SKM-1 (cell line): ENCODE measurements around the gene CD300E.
"Not testable (repeated sequence)": the region's sequence is repeated elsewhere in the genome, so short reads cannot be mapped to it uniquely, and the experiment has no call there.

Source experiments
- DNase-seq: peaks from one replicate; lab custom pipeline; 2025; ENCODE audit not compliant: unreplicated experiment; lab: John Stamatoyannopoulos, UW

Gene CD300E

DNA sequence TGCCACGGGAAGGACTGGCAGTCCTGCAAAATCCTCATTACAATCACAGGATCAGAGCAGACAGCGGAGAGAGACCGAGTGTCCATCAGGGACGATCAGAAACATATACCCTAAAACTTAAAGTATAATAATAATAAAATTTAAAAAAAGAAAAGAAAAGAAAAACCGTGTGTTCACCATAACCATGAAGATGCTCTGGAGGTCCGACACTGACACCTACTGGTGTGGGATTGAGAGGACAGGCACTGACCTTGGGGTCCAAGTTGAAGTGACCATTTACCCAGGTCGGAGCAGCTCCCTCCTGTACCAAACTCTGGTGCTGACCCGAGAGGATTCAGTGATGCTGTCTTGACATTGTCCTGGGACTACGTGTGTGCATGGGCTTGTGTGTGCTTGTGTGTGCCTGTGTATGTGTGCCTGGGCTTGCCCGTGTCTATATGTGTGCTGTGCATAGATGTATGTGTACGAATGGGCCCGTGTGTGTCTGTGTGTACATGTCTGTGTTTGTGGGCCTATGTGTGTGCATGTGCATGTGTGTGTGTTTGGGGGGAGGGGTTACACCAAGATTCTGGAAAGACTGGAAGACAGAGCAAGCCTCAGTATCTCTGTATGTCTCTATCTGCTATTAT, 21.5 kb downstream of the CD300E start:
- DNase-seq = peak; percentile 50

DNA sequence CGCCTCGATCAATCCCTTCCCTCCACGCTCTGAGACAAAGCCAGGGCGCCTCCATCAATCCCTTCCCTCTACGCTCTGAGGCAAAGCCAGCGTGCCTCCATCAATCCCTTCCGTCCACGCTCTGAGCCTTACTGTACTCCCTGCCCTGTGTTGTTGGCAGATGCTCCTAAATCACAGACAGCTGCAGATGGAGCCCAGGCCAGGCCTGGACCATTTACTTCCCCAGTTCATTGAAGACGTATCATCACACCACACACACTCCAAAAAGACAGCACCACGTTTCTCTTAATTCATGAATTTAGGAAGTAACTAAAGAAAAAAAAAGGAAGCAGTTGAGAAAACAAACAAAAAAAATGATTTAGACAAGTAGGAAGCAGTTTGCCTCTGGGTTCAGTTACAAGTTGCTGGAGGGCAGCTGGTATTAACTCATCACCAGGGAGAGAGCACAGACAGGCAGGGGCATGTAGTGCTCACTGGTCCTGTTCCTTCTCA, 24.0 kb downstream of the CD300E start:
- DNase-seq = peak; percentile 30

DNA sequence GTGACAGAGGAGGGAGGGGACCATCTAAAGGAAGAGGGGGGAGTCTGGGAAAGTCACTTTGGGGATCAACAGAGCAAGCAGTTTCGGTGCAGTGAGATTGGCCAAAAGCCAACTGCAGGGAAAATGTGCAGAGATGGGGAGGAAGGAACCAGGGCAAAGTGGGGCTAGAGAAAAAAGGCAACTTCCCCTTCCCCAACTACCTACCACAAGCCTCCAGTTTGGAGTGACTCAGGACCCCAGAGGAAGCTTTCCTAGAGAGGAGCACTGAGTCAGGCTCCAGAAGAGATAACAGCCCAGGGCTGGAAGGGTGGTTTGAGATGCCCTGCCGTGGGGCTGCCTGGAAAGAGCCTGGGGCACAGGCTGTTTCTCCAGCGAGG, 24.5 kb downstream of the CD300E start:
- peak; percentile 18 for DNase-seq

DNA sequence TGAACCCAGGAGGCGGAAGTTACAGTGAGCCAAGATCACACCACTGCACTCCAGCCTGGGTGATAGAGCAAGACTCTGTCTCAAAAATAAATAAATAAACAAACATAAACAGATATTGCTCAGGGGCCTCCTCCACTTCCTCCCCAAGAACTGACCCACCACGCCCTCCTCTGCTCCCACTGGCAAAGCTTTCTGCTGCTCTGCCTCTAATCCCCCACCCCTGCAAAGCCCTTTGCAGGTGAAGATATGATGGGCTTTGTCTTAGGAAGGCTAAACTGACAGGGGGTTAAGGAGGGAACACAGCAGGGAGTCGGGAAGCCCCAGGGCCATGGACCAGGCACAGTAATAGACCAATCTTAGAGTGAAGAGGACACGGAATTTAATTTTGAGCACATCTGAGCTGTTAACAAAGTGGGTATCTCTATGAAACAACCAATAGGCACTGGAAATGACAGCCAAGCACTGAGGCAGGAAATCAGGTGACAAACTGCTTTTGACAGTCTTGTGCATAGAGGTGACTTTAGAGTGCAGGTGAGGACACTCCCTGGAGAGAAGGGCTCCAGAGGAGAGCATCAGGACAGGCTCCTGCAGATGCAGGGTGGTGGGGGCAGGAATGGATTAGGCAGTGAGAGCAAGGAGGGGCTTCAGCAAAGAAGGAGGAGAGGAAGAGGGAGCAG, 25.1 kb downstream of the CD300E start:
- DNase-seq = no peak

DNA sequence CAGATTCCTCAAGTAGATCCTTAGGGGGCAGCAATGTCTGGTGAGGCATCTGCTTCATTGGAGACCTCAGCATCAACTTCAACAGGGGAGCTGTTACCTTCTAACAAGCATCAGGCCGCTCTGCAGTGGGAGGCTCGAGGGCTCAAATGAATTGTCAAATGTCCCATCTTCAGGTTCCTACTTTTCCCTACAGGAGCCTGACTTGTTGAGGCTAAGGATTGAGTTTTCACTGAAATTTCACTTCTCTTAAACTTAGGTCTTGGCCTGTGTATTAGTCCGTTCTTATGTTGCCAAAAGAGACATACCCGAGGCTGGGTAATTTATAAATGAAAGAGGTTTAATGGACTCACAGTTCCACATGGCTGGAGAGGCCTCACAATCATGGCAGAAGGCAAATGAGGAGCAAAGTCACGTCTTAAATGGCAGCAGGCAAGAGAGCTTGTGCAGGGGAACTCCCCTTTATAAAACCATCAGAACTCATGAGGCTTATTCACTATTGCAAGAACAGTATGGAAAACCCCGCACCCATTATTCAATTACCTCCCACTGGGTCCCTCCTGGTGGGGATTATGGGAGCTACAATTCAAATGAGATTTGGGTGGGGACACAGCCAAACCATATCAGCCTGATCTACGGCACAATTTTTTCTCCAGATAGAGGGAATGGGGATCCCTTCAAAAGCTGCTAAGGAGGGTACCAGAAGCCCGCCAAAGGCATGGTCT, 26.3 kb downstream of the CD300E start:
- no peak for DNase-seq

DNA sequence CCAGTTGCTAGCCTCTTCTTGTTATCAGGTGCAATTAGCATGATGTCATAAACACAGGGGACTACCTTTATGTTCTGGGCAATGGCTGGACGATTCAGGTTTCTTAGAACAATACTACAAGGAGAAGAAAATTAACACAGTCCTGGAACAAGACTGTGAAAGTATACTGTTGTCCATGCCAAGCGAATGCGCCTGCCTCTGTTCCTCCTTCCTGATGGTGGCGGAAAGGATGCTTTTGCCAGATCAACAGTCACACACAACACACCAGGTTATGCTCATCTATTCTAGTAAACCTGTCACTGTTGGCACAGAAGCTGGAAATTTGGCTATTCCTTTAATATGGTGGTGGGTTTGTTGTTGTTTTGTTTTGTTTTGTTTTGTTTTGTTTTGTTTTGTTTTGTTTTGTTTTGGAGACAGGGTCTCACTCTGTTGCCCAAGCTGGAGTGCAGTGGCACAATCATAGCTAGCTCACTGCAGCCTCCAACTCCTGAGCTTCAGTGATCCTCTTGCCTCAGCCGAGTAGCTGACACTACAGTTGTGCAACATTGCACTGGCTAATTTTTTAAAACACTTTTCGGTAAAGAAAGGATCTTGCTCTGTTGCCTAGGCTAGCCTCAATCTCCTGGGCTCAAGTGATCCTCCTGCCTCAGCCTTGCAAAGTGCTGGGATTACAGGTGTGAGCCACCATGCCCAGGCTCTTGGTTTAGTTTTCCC, 28.3 kb downstream of the CD300E start:
- DNase-seq = no peak

DNA sequence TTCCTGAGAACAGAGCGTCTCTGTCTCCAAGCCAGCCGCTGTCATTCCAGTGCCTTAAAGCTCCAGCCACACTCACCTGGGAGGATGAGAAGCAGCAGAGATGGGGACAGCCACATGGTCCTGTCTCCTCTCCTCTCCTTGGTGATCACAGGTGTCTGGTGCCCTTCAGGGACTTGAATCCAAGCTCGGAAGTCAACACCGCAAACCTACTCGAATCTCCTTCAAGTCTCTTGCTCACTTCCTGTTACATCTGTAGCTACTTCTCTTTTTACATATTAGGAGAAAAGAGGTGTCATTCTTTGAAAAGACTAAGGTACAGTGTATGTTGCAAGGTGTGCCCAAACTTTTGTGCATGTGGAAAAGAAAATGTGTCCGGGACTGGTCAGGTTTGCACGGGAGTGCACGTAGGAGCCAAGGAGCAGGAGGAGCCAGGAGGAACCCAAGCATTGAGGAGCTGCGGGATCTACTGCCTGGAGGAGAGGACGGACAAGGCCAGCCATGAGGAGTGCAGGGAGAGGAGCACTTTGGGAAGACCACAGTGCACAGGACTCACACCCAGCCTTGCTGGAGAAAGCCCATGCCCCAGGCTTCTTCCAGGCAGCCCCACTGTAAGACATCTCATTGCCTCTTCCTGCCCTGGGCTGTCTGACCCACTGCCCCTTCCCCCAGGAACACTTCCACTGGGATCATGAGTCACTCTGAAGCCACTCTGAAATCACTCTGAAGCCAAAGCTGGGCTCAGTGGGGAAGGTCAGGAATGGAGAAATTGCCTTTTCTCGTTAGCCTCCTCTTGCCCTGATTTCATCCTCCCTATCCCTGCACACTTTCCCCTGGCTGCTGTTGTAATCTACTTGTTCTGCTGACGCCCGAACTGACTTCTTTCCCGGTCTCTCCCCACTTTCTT, 31.2 kb downstream of the CD300E start, which contains the start of gene CD300LD:
TSS of gene CD300LD (minus strand) at position 197 of the 904 bp plus-strand sequence. CDS start at position 116, 81 bp downstream.
- no peak for DNase-seq

DNA sequence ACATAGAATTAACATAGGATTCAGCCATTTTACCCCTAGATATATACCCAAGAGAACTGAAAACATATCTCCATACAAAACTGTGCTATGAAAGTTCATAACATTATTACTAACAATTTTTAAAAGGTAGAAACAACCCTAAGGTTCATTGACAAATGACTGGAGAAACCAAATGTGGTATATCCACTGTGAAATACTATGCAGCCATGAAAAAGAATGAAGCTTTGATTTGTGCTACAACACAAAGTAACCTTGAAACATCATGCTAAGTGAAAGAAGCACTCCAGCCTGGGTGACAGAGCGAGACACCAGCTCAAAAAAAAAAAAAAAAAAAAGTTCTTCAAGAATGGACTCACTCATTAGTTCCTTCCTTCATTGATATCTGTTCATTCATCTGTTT, 32.0 kb downstream of the CD300E start:
- no peak for DNase-seq

DNA sequence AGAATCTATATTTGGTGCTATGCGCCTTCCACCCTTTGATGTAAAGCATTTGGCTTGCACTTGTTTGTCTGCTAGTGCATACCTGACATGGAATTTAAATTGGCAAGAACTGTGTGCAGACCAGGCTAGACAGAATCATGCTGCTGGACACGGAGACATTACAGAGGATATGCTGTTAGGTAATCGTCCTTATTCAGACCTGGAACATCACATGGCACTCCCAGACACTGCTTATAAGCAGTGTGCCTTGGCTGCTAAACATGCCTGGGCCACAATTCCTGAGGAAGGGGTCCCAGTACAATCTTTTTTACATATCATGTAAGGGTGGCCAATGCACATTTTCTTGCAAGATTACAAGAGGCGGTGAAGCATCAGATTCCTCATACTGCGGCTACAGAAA, 37.8 kb downstream of the CD300E start:
- no peak for DNase-seq

DNA sequence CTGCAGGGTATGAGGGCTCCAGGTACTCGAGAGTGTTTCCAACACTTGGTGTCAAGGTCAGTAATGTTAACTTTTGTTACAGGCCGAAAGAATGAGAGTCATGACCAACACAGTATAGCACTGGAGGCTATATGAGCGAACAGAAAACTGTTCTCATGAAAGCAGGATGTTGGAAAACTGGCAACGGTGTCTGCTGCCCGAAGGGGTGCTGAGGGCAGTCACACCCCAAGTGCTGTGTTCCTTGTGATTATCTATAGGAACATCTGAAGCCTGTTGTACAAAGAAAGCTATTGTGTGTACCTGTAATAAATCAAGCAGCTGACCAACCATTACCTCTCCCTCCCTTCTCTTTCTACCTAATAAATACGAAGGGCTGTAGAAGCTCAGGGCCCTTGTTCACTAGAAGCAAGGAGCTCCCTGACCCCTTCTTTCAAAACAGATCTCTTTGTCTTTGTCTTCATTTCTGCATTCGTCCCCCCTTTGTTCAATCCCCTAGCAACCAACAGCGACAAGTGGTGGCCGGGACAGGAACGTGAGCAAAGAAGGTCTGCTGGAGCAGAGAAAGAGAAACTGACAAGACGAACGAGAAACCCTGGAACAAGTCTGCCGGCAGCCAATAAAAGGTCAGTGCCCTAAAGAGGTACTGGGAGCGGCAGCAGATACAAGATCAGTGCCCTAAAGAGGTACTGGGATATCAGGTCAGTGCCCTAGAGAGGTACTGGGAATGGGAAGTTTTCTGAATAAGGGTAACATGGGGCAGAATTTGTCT, 39.1 kb downstream of the CD300E start:
- no peak for DNase-seq

DNA sequence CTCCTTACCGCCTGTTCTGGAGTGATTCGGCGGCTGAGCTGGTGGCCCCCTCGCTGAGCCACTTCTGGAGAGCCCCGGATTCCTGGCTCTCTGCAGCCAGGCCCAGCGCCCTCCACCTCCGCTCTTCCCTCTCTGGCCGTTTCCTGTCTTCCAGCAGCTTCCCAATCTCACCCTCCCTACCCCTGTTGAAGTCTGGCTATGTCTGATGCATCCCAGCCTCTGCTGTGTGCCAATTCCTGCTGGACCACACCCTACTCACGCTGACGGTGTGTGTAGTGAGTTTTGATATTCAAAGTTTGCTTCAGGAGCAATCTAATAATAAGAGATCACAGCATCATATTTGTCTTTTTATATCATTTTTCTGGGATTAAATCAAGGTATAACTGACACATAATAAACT, 40.9 kb downstream of the CD300E start:
- no peak for DNase-seq

DNA sequence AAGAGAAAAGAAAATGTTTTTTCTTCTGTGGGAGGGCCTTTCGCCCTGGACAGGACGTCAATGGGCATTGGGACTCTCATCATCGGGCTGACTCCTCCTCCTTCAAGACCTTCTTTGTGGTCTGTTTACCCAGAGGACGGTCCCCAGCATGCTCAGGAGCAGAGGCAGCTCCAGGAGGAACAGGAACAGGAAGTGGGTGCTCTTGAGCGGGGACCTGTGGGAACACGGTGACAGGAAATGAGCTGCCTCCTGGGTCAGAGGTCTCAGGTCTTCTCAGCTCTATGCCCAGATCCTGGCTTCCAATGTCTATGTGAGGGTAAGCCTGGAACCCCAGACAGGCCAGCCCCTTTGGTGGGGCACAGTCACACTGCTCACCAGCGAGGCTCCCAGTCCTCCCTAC, 43.6 kb downstream of the CD300E start:
- no peak for DNase-seq

DNA sequence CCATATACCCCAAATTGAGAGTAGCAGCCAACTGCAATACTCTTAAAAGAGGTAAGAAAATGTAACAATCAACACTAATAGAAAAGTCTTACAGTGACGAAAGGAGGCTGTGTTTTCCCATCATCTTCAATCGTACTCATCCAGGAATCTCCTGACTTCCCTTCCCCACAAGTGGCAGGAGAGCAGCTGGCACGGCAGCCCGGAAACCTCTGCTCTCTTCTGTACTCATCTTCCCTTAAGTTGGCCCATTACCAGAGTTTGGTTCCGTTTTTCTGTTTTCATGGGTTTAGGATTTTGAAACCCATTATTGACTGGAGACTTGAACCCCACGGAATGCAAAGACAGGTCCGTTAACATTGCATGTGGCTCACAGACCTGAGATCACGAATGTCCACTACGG, 44.6 kb downstream of the CD300E start:
- no peak for DNase-seq

DNA sequence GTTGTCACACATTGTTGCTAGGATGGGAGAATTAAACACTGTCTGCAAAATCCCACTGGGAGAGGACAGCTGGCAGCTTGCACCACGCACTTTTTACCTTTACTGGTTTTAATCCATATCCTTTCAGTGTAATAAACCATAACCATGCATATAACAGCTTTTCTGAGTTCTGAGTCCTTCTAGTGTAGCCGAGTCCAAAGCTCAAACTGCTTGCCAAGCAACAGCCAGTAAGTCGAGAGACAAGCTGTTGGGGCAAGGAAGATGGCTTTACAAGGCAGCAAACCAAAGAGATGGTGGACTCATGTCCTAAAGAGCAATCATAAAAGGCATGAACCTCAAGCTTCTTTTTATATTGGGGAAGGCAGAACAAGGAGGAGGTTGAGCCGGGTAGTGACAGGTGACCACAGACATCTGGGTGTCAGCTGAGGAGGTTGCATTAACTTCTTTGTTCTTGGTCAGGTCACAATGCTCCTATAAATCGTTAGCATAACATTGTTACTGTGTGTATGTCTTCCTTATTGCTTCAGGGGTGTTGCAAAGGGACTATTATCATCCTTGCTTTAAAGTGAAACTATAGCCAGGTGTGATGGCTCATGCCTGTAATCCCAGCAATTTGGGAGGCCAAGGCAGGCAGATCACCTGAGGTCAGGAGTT, 48.9 kb downstream of the CD300E start:
- DNase-seq = no peak

DNA sequence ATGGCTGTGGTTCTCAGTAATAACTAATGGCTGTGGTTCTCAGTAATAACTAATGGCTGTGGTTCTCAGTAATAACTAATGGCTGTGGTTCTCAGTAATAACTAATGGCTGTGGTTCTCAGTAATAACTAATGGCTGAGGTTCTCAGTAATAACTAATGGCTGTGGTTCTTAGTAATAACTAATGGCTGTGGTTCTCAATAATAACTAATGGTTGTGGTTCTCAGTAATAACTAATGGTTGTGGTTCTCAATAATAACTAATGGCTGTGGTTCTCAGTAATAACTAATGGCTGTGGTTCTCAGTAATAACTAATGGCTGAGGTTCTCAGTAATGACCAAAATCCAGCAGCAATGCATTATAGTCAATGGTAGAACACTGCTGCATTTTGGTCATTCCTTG, 49.9 kb downstream of the CD300E start:
- not testable (repeated sequence) for DNase-seq

DNA sequence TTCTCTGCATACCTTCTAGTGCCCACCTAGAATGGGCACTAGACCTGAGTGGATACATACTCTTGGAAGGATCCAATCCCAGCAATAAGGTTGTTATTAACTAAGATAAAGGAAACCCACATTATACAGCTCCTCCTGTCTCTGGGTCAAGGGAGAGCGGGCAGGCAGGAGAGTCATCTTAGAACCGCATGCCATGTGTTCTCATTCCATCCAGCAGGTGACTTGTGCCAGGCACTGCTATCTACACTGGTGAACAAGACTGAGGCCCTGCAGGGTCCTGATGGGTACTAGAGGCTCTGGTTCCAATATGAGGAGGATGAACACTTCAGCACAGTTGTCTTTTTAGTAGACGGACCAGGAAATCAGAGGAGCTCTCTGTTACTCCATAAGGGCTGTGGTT, 50.4 kb downstream of the CD300E start:
- DNase-seq = no peak

DNA sequence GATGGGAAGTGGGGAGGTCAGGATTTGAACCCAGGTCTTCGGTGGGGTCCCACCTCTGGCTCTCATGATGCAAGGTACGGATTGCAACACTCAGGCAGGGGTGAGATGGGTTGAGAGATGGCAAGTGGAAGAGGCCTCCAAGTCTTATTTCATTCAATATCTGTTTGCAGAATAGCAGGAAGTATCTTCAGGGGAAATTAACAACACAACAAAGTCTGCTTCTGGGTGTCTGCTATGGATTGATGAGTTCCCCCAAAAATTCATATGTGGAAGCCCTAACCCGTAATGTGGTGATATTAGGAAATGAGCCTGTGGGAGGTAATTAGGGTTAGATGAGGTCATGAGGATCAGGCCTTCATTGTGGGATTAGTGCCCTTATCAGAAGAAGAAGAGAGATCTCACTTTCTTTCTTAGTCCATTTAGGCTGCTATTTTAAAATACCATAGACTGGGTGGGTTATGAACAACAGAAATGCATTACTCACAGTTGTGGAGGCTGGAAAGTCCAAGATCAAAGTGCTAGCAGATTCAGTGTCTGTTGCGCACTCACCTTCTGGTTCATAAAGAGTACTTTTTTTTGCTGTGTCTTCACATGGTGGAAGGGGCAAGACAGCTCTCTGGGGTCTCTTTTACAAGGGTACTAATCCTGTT, 51.8 kb downstream of the CD300E start:
- peak; percentile 14 for DNase-seq
